HEK293 (cell line): ENCODE measurements around the gene CC2D2B.

Experiments used
- CTCF ChIA-PET: fragments of 350-600 bp; formaldehyde crosslinking; extraction: SDS; loops from one replicate; lab custom pipeline; 2021; ENCODE audit warnings: antibody characterized with exemption; lab: Yijun Ruan, JAX
- POLR2A ChIA-PET: fragments of 300-600 bp; formaldehyde crosslinking; extraction: SDS; loops from one replicate; lab custom pipeline; 2020; ENCODE audit warnings: antibody characterized with exemption, inconsistent platforms; lab: Yijun Ruan, JAX
- H3K27ac ChIP-seq: fragments of 200-500 bp; sonication (Bioruptor generic); 2 replicates; pipeline ENCODE4 v1.5.1; 2014; ENCODE audit warnings: low read depth, low read length, control low read depth, inconsistent platforms; ENCODE audit errors: extremely low read depth
- H3K36me3 ChIP-seq, 2 experiments: fragments of 200-500 bp in 1 of 2; sonication (Bioruptor generic) in 1 of 2; 1 replicate in 1 of 2; 2 replicates in 1 of 2; pipeline ENCODE4 v1.5.1; 2014 to 2017; ENCODE audit warnings: inconsistent platforms in 2 of 2, low read length in 2 of 2; ENCODE audit not compliant: control insufficient read depth in 2 of 2, insufficient read depth in 1 of 2
- H3K4me1 ChIP-seq: fragments of 200-500 bp; sonication (Bioruptor generic); 2 replicates; pipeline ENCODE4 v1.5.1; 2014; ENCODE audit warnings: mild to moderate bottlenecking, low read length, inconsistent platforms; ENCODE audit not compliant: control insufficient read depth, insufficient read depth
- H3K4me3 ChIP-seq: 2 replicates; pipeline ENCODE4 v1.5.1; 2011; ENCODE audit warnings: low read depth, mild to moderate bottlenecking, control low read depth, low read length, moderate library complexity
- H3K9me3 ChIP-seq: fragments of 200-500 bp; sonication (Bioruptor generic); 2 replicates; pipeline ENCODE4 v1.5.1; 2014; ENCODE audit warnings: low read depth, low read length, inconsistent platforms; ENCODE audit not compliant: control insufficient read depth, insufficient read depth
- BCL11A ChIP-seq: fragments of 450-650 bp; formaldehyde crosslinking; IDR thresholded peaks from 2 replicates; pipeline ENCODE4 v1.5.1; 2016; ENCODE audit warnings: low read depth, missing biosample characterization, missing genetic modification characterization
- BCL6B ChIP-seq: fragments of 450-650 bp; formaldehyde crosslinking; IDR thresholded peaks from 2 replicates; pipeline ENCODE4 v1.5.1; 2017; ENCODE audit warnings: missing biosample characterization, missing genetic modification characterization
- GLI2 ChIP-seq: fragments of 450-650 bp; formaldehyde crosslinking; IDR thresholded peaks from 2 replicates; pipeline ENCODE4; 2017; ENCODE audit warnings: missing biosample characterization, missing genetic modification characterization, low read depth, borderline replicate concordance
- GLIS1 ChIP-seq: fragments of 450-650 bp; formaldehyde crosslinking; IDR thresholded peaks from 2 replicates; pipeline ENCODE4 v1.5.1; 2016; ENCODE audit warnings: missing biosample characterization, missing genetic modification characterization
- HIC1 ChIP-seq: fragments of 450-650 bp; formaldehyde crosslinking; IDR thresholded peaks from 2 replicates; pipeline ENCODE4 v1.5.1; 2016; ENCODE audit warnings: missing biosample characterization, missing genetic modification characterization
- HOXA7 ChIP-seq: sonication (generic); formaldehyde crosslinking; IDR thresholded peaks from 2 replicates; pipeline ENCODE4 v1.8.1; 2022; ENCODE audit warnings: missing genetic modification reagents, borderline replicate concordance
- HOXD13 ChIP-seq: sonication (generic); formaldehyde crosslinking; IDR thresholded peaks from 2 replicates; pipeline ENCODE4 v1.8.0; 2022; ENCODE audit warnings: missing genetic modification reagents, borderline replicate concordance
- KLF10 ChIP-seq: fragments of 450-650 bp; IDR thresholded peaks from 2 replicates; pipeline ENCODE4 v1.5.1; 2018; ENCODE audit warnings: missing biosample characterization, mild to moderate bottlenecking, missing genetic modification characterization
- KLF7 ChIP-seq: fragments of 450-650 bp; formaldehyde crosslinking; IDR thresholded peaks from 2 replicates; pipeline ENCODE4 v1.5.1; 2016; ENCODE audit warnings: missing biosample characterization, missing genetic modification characterization, borderline replicate concordance
- SALL2 ChIP-seq: fragments of 450-650 bp; formaldehyde crosslinking; IDR thresholded peaks from 2 replicates; pipeline ENCODE4 v1.5.0; 2017; ENCODE audit warnings: missing biosample characterization, mild to moderate bottlenecking, missing genetic modification characterization, borderline replicate concordance
- ZBTB11 ChIP-seq: fragments of 450-650 bp; formaldehyde crosslinking; conservative IDR thresholded peaks from 2 replicates; pipeline ENCODE4 v1.5.1; 2016; ENCODE audit warnings: low read depth, missing biosample characterization, missing genetic modification characterization
- ZBTB20 ChIP-seq: fragments of 450-650 bp; formaldehyde crosslinking; IDR thresholded peaks from 2 replicates; pipeline ENCODE4 v1.5.1; 2016; ENCODE audit warnings: missing biosample characterization, missing genetic modification characterization
- ZBTB21 ChIP-seq: fragments of 450-650 bp; formaldehyde crosslinking; IDR thresholded peaks from 2 replicates; pipeline ENCODE4 v1.5.1; 2017; ENCODE audit warnings: missing biosample characterization, missing genetic modification characterization
- ZBTB48 ChIP-seq: fragments of 450-650 bp; formaldehyde crosslinking; IDR thresholded peaks from 2 replicates; pipeline ENCODE4 v1.5.1; 2016; ENCODE audit warnings: missing biosample characterization, missing genetic modification characterization
- ZNF157 ChIP-seq: fragments of 450-650 bp; formaldehyde crosslinking; IDR thresholded peaks from 2 replicates; pipeline ENCODE4 v1.5.1; 2016; ENCODE audit warnings: missing biosample characterization, missing genetic modification characterization
- ZNF174 ChIP-seq: fragments of 450-650 bp; formaldehyde crosslinking; IDR thresholded peaks from 2 replicates; pipeline ENCODE4 v1.5.0; 2017; ENCODE audit warnings: missing biosample characterization, mild to moderate bottlenecking, missing genetic modification characterization
- ZNF19 ChIP-seq: fragments of 450-650 bp; formaldehyde crosslinking; IDR thresholded peaks from 2 replicates; pipeline ENCODE4; 2016; ENCODE audit warnings: missing biosample characterization, missing genetic modification characterization, low read depth
- ZNF248 ChIP-seq: fragments of 450-650 bp; formaldehyde crosslinking; IDR thresholded peaks from 2 replicates; pipeline ENCODE4 v1.5.1; 2017; ENCODE audit warnings: missing biosample characterization, missing genetic modification characterization
- ZNF354C ChIP-seq: fragments of 450-650 bp; formaldehyde crosslinking; IDR thresholded peaks from 2 replicates; pipeline ENCODE4 v1.5.1; 2016; ENCODE audit warnings: missing biosample characterization, missing genetic modification characterization, low read depth, borderline replicate concordance
- ZNF398 ChIP-seq: fragments of 450-650 bp; formaldehyde crosslinking; IDR thresholded peaks from 2 replicates; pipeline ENCODE4 v1.5.1; 2017; ENCODE audit warnings: missing biosample characterization, missing genetic modification characterization
- ZNF416 ChIP-seq: fragments of 450-650 bp; formaldehyde crosslinking; IDR thresholded peaks from 2 replicates; pipeline ENCODE4 v1.5.1; 2016; ENCODE audit warnings: missing biosample characterization, missing genetic modification characterization
- ZNF433 ChIP-seq: fragments of 450-650 bp; formaldehyde crosslinking; IDR thresholded peaks from 2 replicates; pipeline ENCODE4 v1.5.1; 2016; ENCODE audit warnings: missing biosample characterization, missing genetic modification characterization, low read depth
- ZNF513 ChIP-seq: fragments of 450-650 bp; IDR thresholded peaks from 2 replicates; pipeline ENCODE4 v1.5.1; 2018; ENCODE audit warnings: missing biosample characterization, missing genetic modification characterization
- ZNF560 ChIP-seq: fragments of 450-650 bp; formaldehyde crosslinking; IDR thresholded peaks from 2 replicates; pipeline ENCODE4 v1.5.1; 2017; ENCODE audit warnings: missing biosample characterization, missing genetic modification characterization, borderline replicate concordance
- ZNF600 ChIP-seq: fragments of 450-650 bp; formaldehyde crosslinking; IDR thresholded peaks from 2 replicates; pipeline ENCODE4 v1.5.1; 2016; ENCODE audit warnings: missing biosample characterization, missing genetic modification characterization
- ZNF624 ChIP-seq: fragments of 450-650 bp; formaldehyde crosslinking; IDR thresholded peaks from 2 replicates; pipeline ENCODE4 v1.5.1; 2017; ENCODE audit warnings: missing biosample characterization, missing genetic modification characterization
- ZNF658 ChIP-seq: fragments of 450-650 bp; formaldehyde crosslinking; IDR thresholded peaks from 2 replicates; pipeline ENCODE4; 2016; ENCODE audit warnings: missing biosample characterization, missing genetic modification characterization
- ZNF843 ChIP-seq: fragments of 450-650 bp; formaldehyde crosslinking; IDR thresholded peaks from 2 replicates; pipeline ENCODE4 v1.5.1; 2016; ENCODE audit warnings: missing biosample characterization, missing genetic modification characterization

CC2D2B gene

GRCh38 chr10:95907456-95908253 is at the start of gene CC2D2B:
CC2D2B (plus strand) TSS chr10:95907975; CDS start chr10:95911324, 3,349 bp downstream.
- POLR2A ChIA-PET = interaction anchor here (0.7 to 1.7 kb wide), 3 partner anchors 12 to 136 kb away, joined by 3 to 5 read pairs (median 5); partner anchors contain the start of gene CCNJ
- Histone ChIP-seq H3K9me3 (no peaks in the 10 kb centered on the region), H3K27ac (peak within 1 kb of the TSS; percentile 69; the same call in 1 of the 2 replicates), H3K4me3 (peak within 1 kb of the TSS; percentile 76), H3K4me1 (no peaks in the 10 kb centered on the region), H3K36me3 (peaks cover 5 to 24% of the 10 kb centered on the region in 2 experiments)
- CTCF ChIA-PET = interaction anchor here (3.5 kb wide), 1 partner anchor 214 kb away, joined by 21 read pairs; the partner anchor contains the start of gene TCTN3
- TF ChIP-seq ZNF174 = no peak
- TF ChIP-seq ZNF624 = no peak
- no peak for TF ChIP-seq HOXD13 (CRISPR knock-in tag)
- no peak for TF ChIP-seq ZNF354C (tag by site-specific recombination)
- TF ChIP-seq BCL6B (tag by site-specific recombination) = no peak
- TF ChIP-seq HOXA7 (CRISPR knock-in tag) = no peak
- no peak for TF ChIP-seq ZNF19
- TF ChIP-seq HIC1 (tag by site-specific recombination) = peak; percentile 84
- TF ChIP-seq GLIS1 (tag by site-specific recombination) = no peak
- TF ChIP-seq ZNF560 (tag by site-specific recombination) = no peak
- TF ChIP-seq ZNF157 (tag by site-specific recombination) = no peak
- TF ChIP-seq ZNF843 = no peak
- no peak for TF ChIP-seq ZNF433 (tag by site-specific recombination)
- peak; percentile 32; the same call in 1 of the 2 replicates for TF ChIP-seq ZBTB11 (tag by site-specific recombination)
- no peak for TF ChIP-seq BCL11A (tag by site-specific recombination)
- TF ChIP-seq ZBTB21 (tag by site-specific recombination) = no peak
- TF ChIP-seq KLF7 (tag by site-specific recombination) = no peak
- TF ChIP-seq KLF10 (tag by site-specific recombination) = no peak
- TF ChIP-seq SALL2 (tag by site-specific recombination) = no peak
- TF ChIP-seq ZNF248 = no peak
- TF ChIP-seq ZNF416 = no peak
- peak; percentile 56 for TF ChIP-seq ZNF513 (tag by site-specific recombination)
- no peak for TF ChIP-seq GLI2
- peak; percentile 98 for TF ChIP-seq ZBTB20
- no peak for TF ChIP-seq ZBTB48 (tag by site-specific recombination)
- TF ChIP-seq ZNF600 = peak; percentile 92
- TF ChIP-seq ZNF398 (tag by site-specific recombination) = no peak
- TF ChIP-seq ZNF658 = no peak
